K562 (cell line): ENCODE measurements around the gene DPP9. TPM values are rescaled to one million over a fixed set of nuclear protein-coding genes. Genes with fewer than 3 reads are reported as not detected.

ENCODE experiments used
- ATAC-seq: fragments of 200-7000 bp; cut with Tn5 transposase; 3 replicates; pipeline ENCODE4 v1.9.1; 2020; ENCODE audit warnings: moderate library complexity
- BruUV-seq: library from RNA; stranded (reverse); fragments of 400-500 nt; replicated peaks from 2 replicates; lab custom pipeline; 2021; lab: Mats Ljungman, UMichigan
- CTCF ChIA-PET: fragments of 300-600 bp; formaldehyde crosslinking; extraction: SDS; loops from one replicate; lab custom pipeline; 2021; ENCODE audit warnings: low intra/inter-chr PET ratio; lab: Yijun Ruan, JAX
- POLR2A ChIA-PET: fragments of 300-600, 350-650 bp; sonication (Branson Sonifier 250); formaldehyde crosslinking; extraction: SDS; loops from one replicate; lab custom pipeline; 2021; ENCODE audit warnings: antibody characterized with exemption, inconsistent platforms; lab: Yijun Ruan, JAX
- DNase-seq, 4 experiments: peaks; one replicate each; pipeline versions ENCODE4 v3.0.0 to v3.0.0-alpha.2; 2011 to 2018; ENCODE audit warnings: low spot score in 3 of 4, mixed read lengths in 3 of 4; ENCODE audit errors: extremely low read depth in 1 of 4
- FAIRE-seq: peaks from 2 replicates; lab custom pipeline; 2011; peaks lifted over from hg19 to GRCh38; lab: Jason Lieb, UNC
- H2AFZ ChIP-seq: 2 replicates; pipeline ENCODE4 v1.6.0; 2011; ENCODE audit warnings: low read depth, low read length, control low read depth, inconsistent platforms
- H3K27ac ChIP-seq: fragments of 200-600 bp; 3 replicates; pipeline ENCODE4 v1.8.0; 2011; ENCODE audit warnings: low read depth, mild to moderate bottlenecking, control low read depth, inconsistent platforms, low read length, moderate library complexity, mixed read lengths; ENCODE audit errors: extremely low read depth
- H3K27me3 ChIP-seq, 2 experiments: fragments of 300-600 bp in 1 of 2; 2 replicates in 1 of 2; 3 replicates in 1 of 2; pipeline versions ENCODE4 v1.6.0 to v1.8.0; 2011; ENCODE audit warnings: inconsistent platforms in 2 of 2, low read length in 2 of 2, mild to moderate bottlenecking in 1 of 2, mixed read lengths in 1 of 2, moderate library complexity in 1 of 2; ENCODE audit not compliant: control insufficient read depth in 2 of 2, insufficient read depth in 2 of 2
- H3K36me3 ChIP-seq: fragments of 300-600 bp; 3 replicates; pipeline ENCODE4 v1.8.0; 2011; ENCODE audit warnings: mild to moderate bottlenecking, low read length, inconsistent platforms; ENCODE audit not compliant: control insufficient read depth, insufficient read depth
- H3K4me1 ChIP-seq, 2 experiments: fragments of 200-600 bp in 1 of 2; replicated peaks in 1 of 2; 2 replicates in 1 of 2; 3 replicates in 1 of 2; pipeline versions ENCODE4 v1.5.1 to v1.8.0; 2011; ENCODE audit warnings: inconsistent platforms in 2 of 2, low read length in 2 of 2, mild to moderate bottlenecking in 1 of 2, mixed read lengths in 1 of 2, moderate library complexity in 1 of 2; ENCODE audit not compliant: control insufficient read depth in 2 of 2, insufficient read depth in 2 of 2
- H3K4me2 ChIP-seq: 2 replicates; pipeline ENCODE4 v1.6.1; 2011; ENCODE audit warnings: low read length, control low read depth, inconsistent platforms, mixed read lengths; ENCODE audit not compliant: insufficient read depth
- H3K4me3 ChIP-seq: fragments of 200-600 bp; sonication (generic), shearing (Covaris generic); 2 replicates; pipeline ENCODE4 v1.5.1; 2016; ENCODE audit warnings: control low read depth, inconsistent platforms
- H3K79me2 ChIP-seq: fragments of 200-600 bp; 3 replicates; pipeline ENCODE4 v1.8.0; 2011; ENCODE audit warnings: low read length, inconsistent platforms; ENCODE audit not compliant: control insufficient read depth, insufficient read depth
- H3K9ac ChIP-seq, 2 experiments: 2 replicates each; pipeline versions ENCODE4 v1.6.0 to v1.6.1; 2011; ENCODE audit warnings: low read depth in 2 of 2, low read length in 2 of 2, control low read depth in 1 of 2, inconsistent platforms in 1 of 2, mild to moderate bottlenecking in 1 of 2, mixed read lengths in 1 of 2; ENCODE audit not compliant: insufficient read depth in 1 of 2
- H3K9me1 ChIP-seq: one replicate; pipeline ENCODE4 v1.6.0; 2011; ENCODE audit warnings: inconsistent platforms, mild to moderate bottlenecking, low read length, moderate library complexity; ENCODE audit not compliant: control insufficient read depth, insufficient read depth
- H3K9me3 ChIP-seq: replicated peaks from 2 replicates; pipeline ENCODE4 v1.5.1; 2011; ENCODE audit warnings: low read depth, low read length, inconsistent platforms; ENCODE audit not compliant: control insufficient read depth, insufficient read depth
- H4K20me1 ChIP-seq: replicated peaks from 2 replicates; pipeline ENCODE4 v1.6.1; 2011; ENCODE audit warnings: low read length, inconsistent platforms, mixed read lengths; ENCODE audit not compliant: control insufficient read depth, insufficient read depth
- KDM1A ChIP-seq, 2 experiments: fragments of 450-650 bp; IDR thresholded peaks; 2 replicates each; pipeline ENCODE4 v1.6.1; 2016; ENCODE audit warnings: mild to moderate bottlenecking in 2 of 2
- PPARD ChIP-seq: fragments of 250-450 bp; sonication (Bioruptor Pico); IDR thresholded peaks from 2 replicates; pipeline ENCODE4 v1.8.0; 2022; ENCODE audit warnings: inconsistent platforms, mild to moderate bottlenecking, moderate library complexity
- RBM39 ChIP-seq: fragments of 200-400 bp; formaldehyde crosslinking; optimal IDR thresholded peaks from 2 replicates; pipeline ENCODE3; 2018; ENCODE audit warnings: low read depth, low read length
- SMAD3 ChIP-seq: fragments of 450-650 bp; formaldehyde crosslinking; conservative IDR thresholded peaks from 2 replicates; pipeline ENCODE4 v1.4.0; 2020; ENCODE audit warnings: mild to moderate bottlenecking
- ZKSCAN1 ChIP-seq: fragments of 150-350 bp; IDR thresholded peaks from 2 replicates; pipeline ENCODE4 v1.6.1; 2016; ENCODE audit warnings: low read depth, low read length
- ZNF655 ChIP-seq: fragments of 250-450 bp; sonication (Bioruptor Pico); IDR thresholded peaks from 2 replicates; pipeline ENCODE4 v1.5.0; 2021
- WGBS: fragments of 100-300 bp; shearing (Covaris generic); methylation state at CpG from one replicate; pipeline ENCODE4 v1.1.6; 2016; ENCODE audit warnings: low coverage, mixed read lengths; ENCODE audit not compliant: insufficient coverage; ENCODE audit errors: missing lambda C conversion rate; 5-methylcytosine and 5-hydroxymethylcytosine counted together
- in situ Hi-C: fragments of 300-500 bp; cut with MboI; formaldehyde crosslinking; loops from 4 replicates; pipeline ENCODE4 v1.15.0; 2018; ENCODE audit warnings: inconsistent platforms, mixed read lengths
- intact Hi-C: fragments of 100-400 bp; cut with micrococcal nuclease; formaldehyde crosslinking; loops from 2 replicates; pipeline ENCODE4 v1.14.2; 2022
- polyA plus RNA-seq, 8 experiments: library from polyadenylated mRNA; depleted of rRNA in 4 of 8; stranded (reverse) in 5 of 8; unstranded in 3 of 8; fragments of >200 nt; fragmentation: Nextera tagmentation in 2 of 8; fragmentation: Illumina TruSeq in 1 of 8; extraction: Ambion mirVana in 2 of 8; extraction: Trizol in 1 of 8; gene quantifications; 2 replicates each; pipeline versions ENCODE4 v1.2.1 to v1.2.3, GENCODE V29; 2011 to 2014; ENCODE audit warnings: inconsistent platforms in 1 of 8, missing spikeins in 1 of 8
- total RNA-seq, 7 experiments: library from RNA; depleted of rRNA in 6 of 7; stranded (reverse); fragments of >200 nt in 6 of 7; fragmentation: Illumina TruSeq in 2 of 7; extraction: Trizol in 2 of 7; gene quantifications; 2 replicates each; pipeline versions ENCODE4 v1.2.1 to v1.2.3, GENCODE V29; 2011 to 2021; ENCODE audit warnings: low replicate concordance in 1 of 7
- TF ChIP-seq, protein P1 (sequence below): fragments of 250-450 bp; sonication (Bioruptor Pico); IDR thresholded peaks from 2 replicates; pipeline ENCODE4 v1.8.0; 2022; ENCODE audit warnings: inconsistent platforms
- TF ChIP-seq, protein P2 (sequence below), 2 experiments: fragments of 450-650 bp in 1 of 2; IDR thresholded peaks; 2 replicates each; pipeline ENCODE4 v1.6.1; 2011 to 2017; ENCODE audit warnings: low read depth in 2 of 2, antibody characterized with exemption in 1 of 2, borderline replicate concordance in 1 of 2, low read length in 1 of 2, mild to moderate bottlenecking in 1 of 2, mixed read lengths in 1 of 2; ENCODE audit not compliant: control insufficient read depth in 1 of 2

The DPP9 gene
- total and polyA plus RNA-seq, 9 of the 15 experiments (the other 6 are each of a cell fraction or from before 2014, with no cell fraction given) = 0.90 to 66.7 (median 24.5) TPM

- TF ChIP-seq, protein P1, sequence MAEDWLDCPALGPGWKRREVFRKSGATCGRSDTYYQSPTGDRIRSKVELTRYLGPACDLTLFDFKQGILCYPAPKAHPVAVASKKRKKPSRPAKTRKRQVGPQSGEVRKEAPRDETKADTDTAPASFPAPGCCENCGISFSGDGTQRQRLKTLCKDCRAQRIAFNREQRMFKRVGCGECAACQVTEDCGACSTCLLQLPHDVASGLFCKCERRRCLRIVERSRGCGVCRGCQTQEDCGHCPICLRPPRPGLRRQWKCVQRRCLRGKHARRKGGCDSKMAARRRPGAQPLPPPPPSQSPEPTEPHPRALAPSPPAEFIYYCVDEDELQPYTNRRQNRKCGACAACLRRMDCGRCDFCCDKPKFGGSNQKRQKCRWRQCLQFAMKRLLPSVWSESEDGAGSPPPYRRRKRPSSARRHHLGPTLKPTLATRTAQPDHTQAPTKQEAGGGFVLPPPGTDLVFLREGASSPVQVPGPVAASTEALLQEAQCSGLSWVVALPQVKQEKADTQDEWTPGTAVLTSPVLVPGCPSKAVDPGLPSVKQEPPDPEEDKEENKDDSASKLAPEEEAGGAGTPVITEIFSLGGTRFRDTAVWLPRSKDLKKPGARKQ (CRISPR knock-in tag) = no peak
Measured at GRCh38 chr19:4707956-4708650, 15.5 kb downstream of the DPP9 start (continued).

DNA sequence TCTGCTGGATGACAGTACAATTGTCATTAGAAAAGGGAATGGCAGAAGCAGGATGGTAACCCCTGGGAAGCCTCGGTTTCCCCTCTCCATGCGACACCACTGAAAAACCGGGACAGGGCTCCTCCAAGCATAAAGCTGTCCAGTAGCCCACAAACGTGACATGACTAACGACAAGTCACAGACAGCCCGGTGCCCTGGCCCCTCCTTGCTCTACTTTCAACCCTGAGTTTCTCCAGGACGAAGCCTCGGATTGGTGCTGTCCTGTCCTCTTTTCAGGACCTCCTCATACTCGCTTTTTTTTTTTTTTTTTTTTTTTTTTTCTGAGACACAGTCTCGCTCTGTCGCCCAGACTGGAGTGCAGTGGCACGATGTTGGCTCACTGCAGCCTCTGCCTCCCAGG, 16.3 kb downstream of the DPP9 start:
- H3K79me2 ChIP-seq = no peaks in the 10 kb centered on the region
- H3K4me1 ChIP-seq = peaks cover 0 to 19% of the 10 kb centered on the region in 2 experiments; a peak in 2 of 5 replicates
- in situ Hi-C loops = no loop called here
- 91% methylated on average over 9 of the region's 12 CpGs for WGBS
- ChIA-PET POLR2A (no interaction called here), CTCF (no interaction called here)
- H3K27me3 ChIP-seq = no peaks in the 10 kb centered on the region
- no TSS peak for BruUV-seq
- no peak overlapping the region for H3K27ac ChIP-seq
- FAIRE-seq (no peak), ATAC-seq (no peak), DNase-seq (no peak)
- no peak overlapping the region for H2AFZ ChIP-seq
- H3K9me3 ChIP-seq = no peaks in the 10 kb centered on the region
- no peaks in the 10 kb centered on the region for H4K20me1 ChIP-seq
- intact Hi-C loops = no loop called here
- H3K9me1 ChIP-seq = no peaks in the 10 kb centered on the region
- no peak overlapping the region for H3K4me3 ChIP-seq
- no peak overlapping the region for H3K9ac ChIP-seq
- H3K4me2 ChIP-seq = no peak overlapping the region
- H3K36me3 ChIP-seq = peaks cover 70% of the 10 kb centered on the region; the same call in 2 of the 3 replicates
- TF ChIP-seq RBM39 (no peak), ZKSCAN1 (no peak), KDM1A (IDR thresholded peaks at IDR 0.05) (no peak), PPARD (CRISPR knock-in tag) (no peak), SMAD3 (no peak), ZNF655 (CRISPR knock-in tag) (no peak)
- TF ChIP-seq, protein P2, sequence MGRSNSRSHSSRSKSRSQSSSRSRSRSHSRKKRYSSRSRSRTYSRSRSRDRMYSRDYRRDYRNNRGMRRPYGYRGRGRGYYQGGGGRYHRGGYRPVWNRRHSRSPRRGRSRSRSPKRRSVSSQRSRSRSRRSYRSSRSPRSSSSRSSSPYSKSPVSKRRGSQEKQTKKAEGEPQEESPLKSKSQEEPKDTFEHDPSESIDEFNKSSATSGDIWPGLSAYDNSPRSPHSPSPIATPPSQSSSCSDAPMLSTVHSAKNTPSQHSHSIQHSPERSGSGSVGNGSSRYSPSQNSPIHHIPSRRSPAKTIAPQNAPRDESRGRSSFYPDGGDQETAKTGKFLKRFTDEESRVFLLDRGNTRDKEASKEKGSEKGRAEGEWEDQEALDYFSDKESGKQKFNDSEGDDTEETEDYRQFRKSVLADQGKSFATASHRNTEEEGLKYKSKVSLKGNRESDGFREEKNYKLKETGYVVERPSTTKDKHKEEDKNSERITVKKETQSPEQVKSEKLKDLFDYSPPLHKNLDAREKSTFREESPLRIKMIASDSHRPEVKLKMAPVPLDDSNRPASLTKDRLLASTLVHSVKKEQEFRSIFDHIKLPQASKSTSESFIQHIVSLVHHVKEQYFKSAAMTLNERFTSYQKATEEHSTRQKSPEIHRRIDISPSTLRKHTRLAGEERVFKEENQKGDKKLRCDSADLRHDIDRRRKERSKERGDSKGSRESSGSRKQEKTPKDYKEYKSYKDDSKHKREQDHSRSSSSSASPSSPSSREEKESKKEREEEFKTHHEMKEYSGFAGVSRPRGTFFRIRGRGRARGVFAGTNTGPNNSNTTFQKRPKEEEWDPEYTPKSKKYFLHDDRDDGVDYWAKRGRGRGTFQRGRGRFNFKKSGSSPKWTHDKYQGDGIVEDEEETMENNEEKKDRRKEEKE (IDR thresholded peaks at IDR 0.05; ENCODE audit: borderline replicate concordance in 1 of 2, control insufficient read depth in 1 of 2, low read depth in 2 of 2, low read length in 1 of 2) = no peak
